Occipital lobe (tissue), 2 donors: ENCODE measurements around the gene NF2. TPM values are rescaled to one million over a fixed set of nuclear protein-coding genes. Genes with fewer than 3 reads are reported as not detected.

Source experiments
- DNase-seq: peaks from one replicate; lab custom pipeline; 2025; lab: John Stamatoyannopoulos, UW
- total RNA-seq: library from RNA; depleted of rRNA; stranded (reverse); fragments of >200 nt; gene quantifications from one replicate; pipeline ENCODE4 v1.2.3, GENCODE V29; 2014

Gene NF2
- total RNA-seq, 1 donor from 2014 or later, result 41.6 TPM

GRCh38 chr22:29719899-29720645 is 116.6 kb downstream of the NF2 start, which contains the start of gene CABP7:
TSS of gene CABP7 (plus strand) at chr22:29720003. CDS start at chr22:29720425, 422 bp downstream.
- no peak for DNase-seq

DNA sequence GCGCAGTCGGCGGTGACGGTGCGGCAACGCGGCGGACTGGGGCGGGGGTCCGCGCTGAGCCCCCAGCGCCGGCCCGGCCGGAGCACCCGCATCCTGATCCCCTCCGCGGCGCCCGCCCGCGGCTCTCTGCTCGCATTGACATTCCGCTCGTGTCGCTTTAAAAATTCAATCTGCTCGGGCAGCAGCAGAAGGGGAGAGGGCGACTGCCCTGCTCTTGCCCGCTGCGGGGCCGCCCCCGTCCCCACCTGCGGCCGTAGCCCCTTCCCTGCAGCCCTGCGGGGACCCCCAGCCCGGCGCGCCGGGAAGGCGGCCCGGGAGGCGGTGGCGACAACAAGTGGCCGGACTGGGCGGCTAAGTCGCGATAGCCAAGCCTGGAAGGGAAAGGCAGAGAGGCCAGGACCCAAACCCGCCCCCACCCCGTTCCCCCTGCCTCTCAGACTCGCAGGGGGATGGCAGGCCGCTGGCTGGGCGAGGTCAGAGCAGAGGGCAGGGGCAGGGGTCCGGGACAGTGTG is 117.4 kb downstream of the NF2 start:
- no peak for DNase-seq

DNA sequence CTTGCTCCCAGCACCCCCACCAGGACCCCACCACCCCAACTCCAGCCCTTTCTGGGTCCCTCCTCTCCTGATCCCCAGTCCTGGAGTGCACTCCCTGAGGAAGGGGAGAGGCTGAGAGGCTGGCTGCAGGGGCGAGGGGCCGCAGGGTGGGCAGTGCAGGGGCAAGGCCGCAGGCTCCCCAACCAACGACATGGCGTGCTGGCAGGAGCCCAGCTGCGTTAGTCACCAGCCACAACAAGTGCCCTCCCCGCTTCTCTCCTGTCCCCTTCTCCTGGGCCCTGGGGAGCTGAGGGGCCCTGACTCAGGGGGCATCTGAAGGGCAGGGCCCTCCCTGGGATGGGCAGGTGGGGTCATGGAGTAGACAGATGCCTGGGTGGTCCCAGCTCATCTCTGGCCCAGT is 118.7 kb downstream of the NF2 start:
- no peak for DNase-seq

GRCh38 chr22:29722587-29722986 is 119.2 kb downstream of the NF2 start:
- DNase-seq, result no peak

- DNase-seq, result no peak
Observed at GRCh38 chr22:29723766-29724165, 120.3 kb downstream of the NF2 start.

GRCh38 chr22:29724843-29725242 is 121.4 kb downstream of the NF2 start:
- DNase-seq, result no peak

DNA sequence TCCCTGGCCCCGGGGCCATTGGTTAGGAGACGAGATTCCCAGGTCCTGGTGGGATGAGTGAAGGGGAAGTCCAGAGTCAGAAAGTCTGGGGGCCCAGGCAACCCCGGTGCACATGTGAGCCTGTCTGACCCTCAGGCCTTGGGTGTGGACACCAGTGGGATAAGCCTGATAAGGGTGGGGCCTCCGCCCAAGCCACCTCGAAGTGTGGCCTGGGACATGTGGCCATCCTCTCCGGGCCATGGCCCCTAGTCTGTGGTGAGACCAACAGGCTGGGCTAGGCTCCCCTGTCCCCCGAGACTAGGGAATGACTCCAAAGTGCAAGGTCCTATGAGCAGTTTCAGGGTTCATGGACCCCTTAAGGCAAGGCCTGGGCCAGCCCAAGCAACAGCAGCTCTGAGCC is 122.7 kb downstream of the NF2 start:
- no peak for DNase-seq

DNA sequence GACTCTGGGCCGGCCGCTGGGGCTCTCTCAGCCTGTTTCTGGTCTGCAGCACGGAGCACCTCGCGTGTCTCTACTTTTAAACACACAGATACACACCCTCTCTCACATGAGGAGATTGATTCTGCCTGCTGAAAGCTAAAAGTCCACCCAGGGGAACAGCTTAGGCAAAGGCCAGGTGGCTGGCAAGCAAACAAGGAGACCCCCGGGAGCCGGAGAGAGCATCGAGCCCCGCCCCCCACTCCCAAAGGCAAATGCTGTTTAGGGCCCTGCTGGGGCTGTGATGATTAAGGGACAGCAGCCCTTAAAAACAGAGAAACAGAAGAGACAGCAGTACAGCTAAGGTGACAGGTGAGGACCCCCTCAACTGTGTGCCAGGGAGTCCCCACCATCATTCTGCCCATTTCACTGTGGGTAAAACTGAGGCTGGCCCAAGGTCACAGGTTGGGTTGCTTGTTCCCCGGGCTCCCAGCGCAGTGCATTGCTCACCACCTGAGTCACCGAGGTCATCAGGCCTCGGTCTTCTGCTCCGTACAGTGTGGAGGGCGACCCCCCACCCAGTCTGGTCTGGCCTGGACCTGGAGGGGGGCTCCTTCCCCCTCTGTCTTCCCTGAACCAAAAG is 123.2 kb downstream of the NF2 start:
- no peak for DNase-seq

GRCh38 chr22:29727131-29727523 is 123.7 kb downstream of the NF2 start:
- no peak for DNase-seq

GRCh38 chr22:29729161-29729560 is 125.7 kb downstream of the NF2 start:
- DNase-seq, result no peak

DNA sequence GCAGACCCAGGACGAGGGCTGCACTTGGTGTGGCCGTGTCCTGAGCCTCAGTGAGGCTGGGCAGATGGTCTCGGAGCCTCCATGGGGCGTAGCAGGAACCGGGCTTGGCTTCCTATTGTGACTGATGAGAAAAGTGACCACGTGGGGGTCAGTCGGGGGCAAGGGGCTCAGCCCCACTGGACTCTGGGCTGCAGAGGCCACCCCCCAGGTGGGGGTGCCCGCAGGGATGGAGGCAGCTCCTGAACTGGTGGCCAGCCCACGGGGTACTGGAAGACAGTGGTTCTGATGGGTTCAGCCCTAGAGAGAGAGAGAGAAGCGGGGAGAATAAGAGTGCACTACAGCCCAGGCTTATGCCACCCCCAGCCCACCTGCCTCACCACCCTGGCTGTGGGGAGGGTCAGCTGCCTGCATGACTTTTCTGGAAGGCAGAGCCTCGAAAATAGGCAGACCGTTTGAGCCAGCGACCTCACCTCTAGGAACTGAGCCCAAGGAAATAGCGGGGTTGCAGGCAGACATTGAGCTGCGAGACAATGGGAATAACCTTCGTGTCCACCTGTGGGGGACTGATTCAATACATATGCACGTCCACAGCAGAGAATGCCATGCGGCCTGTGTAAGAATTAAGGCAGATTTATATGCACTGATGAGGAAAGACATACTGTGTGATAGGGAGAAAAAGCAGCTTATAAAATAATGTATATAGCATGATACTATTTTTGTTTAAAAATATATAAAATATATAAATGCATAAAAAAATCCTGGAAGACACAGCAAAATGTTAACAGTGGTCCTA is 127.8 kb downstream of the NF2 start:
- no peak for DNase-seq

- no peak for DNase-seq
Observed at GRCh38 chr22:29732883-29733282, 129.4 kb downstream of the NF2 start.

DNA sequence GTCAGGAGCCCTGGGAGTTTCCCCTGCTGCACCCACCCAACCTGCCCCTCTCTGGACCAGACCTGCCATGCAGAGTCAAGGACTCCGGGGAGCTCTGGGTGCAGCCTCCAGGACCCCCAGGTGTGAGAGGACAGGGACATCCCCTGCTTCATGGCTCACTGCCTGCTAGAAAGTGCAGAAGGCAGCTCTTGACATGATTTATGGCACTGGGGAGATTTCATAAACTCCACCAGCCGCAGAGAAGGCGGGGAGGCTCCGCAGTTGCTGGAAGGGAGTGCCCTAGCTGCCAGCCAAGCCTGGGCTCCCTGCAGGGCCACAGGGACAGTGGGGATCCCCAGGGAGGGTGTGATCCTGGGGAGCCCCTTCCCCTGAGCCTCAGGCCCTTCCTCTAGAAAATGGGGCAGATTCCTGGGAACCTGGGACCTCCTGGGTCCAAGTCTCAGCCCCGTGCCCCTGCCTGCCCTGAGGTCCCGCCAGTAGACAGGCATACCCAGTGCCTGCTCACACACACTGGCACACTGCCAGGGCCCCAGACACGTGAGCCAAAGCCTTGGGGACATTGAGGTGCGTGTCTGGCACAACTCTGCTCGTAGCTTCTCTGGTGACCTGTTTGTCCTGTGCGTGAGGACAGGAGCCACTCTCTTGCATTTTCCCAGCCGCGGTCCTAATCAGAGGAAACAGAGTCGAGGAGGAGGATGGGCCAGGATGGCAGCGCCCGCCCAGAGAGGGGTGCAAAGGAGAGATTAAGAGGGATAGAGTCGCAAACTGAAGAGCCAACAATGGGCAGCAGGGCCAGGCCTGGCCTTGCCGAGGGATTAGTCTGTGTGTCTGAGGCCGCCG is 130.1 kb downstream of the NF2 start:
- DNase-seq, result no peak

DNA sequence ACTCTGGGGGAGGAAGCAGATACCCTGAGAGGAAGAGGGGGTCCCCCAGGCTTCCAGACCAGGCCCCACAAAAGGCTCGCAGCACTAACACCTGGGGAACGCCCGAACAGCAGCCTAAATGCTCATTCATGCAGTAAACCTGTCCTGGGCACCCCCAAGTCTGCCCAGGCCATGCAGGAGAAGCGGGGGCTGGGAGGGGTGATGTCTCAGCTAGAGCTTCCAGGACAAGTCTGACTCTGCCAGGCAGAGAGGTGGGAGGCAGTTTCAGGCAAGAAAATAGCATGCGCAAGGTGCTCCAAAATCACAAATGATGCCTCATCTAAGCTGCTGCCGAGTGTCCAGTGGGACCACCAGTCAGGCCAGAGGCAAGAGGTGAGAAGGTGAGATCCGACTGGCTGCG is 131.0 kb downstream of the NF2 start:
- no peak for DNase-seq

DNA sequence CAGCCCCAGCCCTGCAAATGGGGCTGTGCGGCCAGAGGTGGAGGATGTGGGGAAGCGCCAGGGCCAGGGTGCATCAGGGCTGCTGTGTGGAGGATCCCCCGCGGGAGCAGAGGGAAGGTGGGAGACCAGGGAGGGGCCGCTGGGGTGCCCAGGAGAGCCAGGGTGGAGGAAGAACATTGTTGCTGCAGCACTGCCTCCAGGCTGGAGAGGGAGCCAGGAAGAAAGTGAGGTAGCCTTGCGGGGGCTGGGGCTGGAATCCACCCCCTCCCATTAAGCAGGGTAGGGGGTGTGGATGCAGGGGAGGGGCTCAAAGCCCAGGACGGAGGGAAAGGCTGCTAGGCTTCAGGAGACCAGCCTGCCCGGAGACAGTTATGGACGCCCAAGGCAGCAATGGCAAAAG is 131.4 kb downstream of the NF2 start:
- DNase-seq, result no peak

GRCh38 chr22:29735416-29735815 is 132.0 kb downstream of the NF2 start:
- no peak for DNase-seq

GRCh38 chr22:29737251-29738117 is 134.1 kb downstream of the NF2 start:
- DNase-seq, result no peak

DNA sequence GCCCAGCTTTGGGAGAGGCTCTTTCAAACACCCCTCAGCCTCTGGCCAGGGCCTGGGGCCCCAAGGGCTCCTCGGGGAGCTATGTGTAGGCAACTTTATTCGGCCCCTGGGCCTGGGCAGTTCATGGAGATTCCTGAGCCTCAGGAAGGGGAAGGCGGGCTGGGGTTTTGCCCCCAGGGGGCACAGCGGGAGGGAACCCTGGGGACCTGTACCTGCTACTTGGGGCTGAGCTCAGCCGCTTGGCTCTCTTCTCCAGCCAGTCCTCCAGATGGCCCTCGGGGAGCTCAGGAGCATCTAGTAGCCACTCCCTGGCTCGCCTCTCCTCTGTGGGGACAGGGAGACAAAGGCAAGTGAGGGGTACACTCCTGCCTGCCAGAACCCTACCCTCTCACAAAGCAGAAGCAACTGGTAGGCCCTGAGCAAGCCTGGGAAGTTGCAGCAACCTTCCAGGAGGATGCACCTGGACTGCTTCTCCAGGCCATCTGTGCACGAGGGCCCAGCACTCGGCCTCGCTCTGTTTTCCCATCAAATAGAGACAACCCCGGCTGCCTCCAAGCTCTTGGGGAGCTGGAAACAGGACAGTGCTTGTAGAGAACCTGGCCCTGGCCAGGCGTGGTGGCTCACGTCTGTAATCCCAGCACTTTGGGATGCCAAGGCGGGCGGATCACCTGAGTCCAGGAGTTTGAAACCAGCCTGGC is 134.8 kb downstream of the NF2 start:
- no peak for DNase-seq

- no peak for DNase-seq
Observed at GRCh38 chr22:29739346-29739875, 136.0 kb downstream of the NF2 start.
